AG09319 (cell line): ENCODE measurements around the gene NR2F1.
A peak's percentile ranks its signal among the peaks of the same experiment; 100 is the strongest.
"Not testable (repeated sequence)": the region's sequence is repeated elsewhere in the genome, so short reads cannot be mapped to it uniquely, and the experiment has no call there.

Source experiments
- DNase-seq: peaks from one replicate; pipeline ENCODE4 v3.0.0-alpha.2; 2010; ENCODE audit warnings: low read depth; ENCODE audit errors: extremely low read depth
- CTCF ChIP-seq: IDR thresholded peaks from 2 replicates; pipeline ENCODE4 v1.5.1; 2011; ENCODE audit warnings: low read depth, mild to moderate bottlenecking, inconsistent platforms, low read length, moderate library complexity

NR2F1 gene

GRCh38 chr5:93582677-93583438 lies at the start of gene NR2F1:
TSS of gene NR2F1 (plus strand) at chr5:93583222. CDS start at chr5:93585024, 1,802 bp downstream.
- peak; percentile 99 for DNase-seq
- TF ChIP-seq CTCF: no peak

- no peak for DNase-seq
- no peak for TF ChIP-seq CTCF
These were observed 37.1 kb upstream of the NR2F1 start for GRCh38 chr5:93545872-93546271.

- not testable (repeated sequence) for DNase-seq
These were observed 33.4 kb upstream of the NR2F1 start for GRCh38 chr5:93549594-93549993.

GRCh38 chr5:93557021-93557604 lies 25.9 kb upstream of the NR2F1 start:
- no peak for TF ChIP-seq CTCF
- DNase-seq: no peak

GRCh38 chr5:93566091-93566490 lies 16.9 kb upstream of the NR2F1 start:
- TF ChIP-seq CTCF: no peak
- no peak for DNase-seq

- TF ChIP-seq CTCF: no peak
- no peak for DNase-seq
These were observed 15.6 kb upstream of the NR2F1 start for GRCh38 chr5:93567424-93567823.

- TF ChIP-seq CTCF: no peak
- no peak for DNase-seq
These were observed 13.5 kb upstream of the NR2F1 start for GRCh38 chr5:93569300-93570160.
